ENCODE measurements around the gene FSCN2.

The FSCN2 gene

GRCh38 chr17:81573794-81574642 lies 45.8 kb downstream of the FSCN2 start:
- DNase-seq (ENCODE audit: low spot score), result no peak
- TF ChIP-seq CTCF (IDR thresholded peaks at IDR 0.05; ENCODE audit: borderline replicate concordance, control extremely low read depth, extremely low read depth, insufficient read depth, missing control alignments), result no peak
- in situ Hi-C loops (cut with MboI; ENCODE audit: low sequenced_read_pairs, unreplicated experiment), result no loop called here

- in situ Hi-C loops (cut with MboI; ENCODE audit: low sequenced_read_pairs, unreplicated experiment), result no loop called here
- DNase-seq (ENCODE audit: low spot score), result no peak
- TF ChIP-seq CTCF (IDR thresholded peaks at IDR 0.05; ENCODE audit: borderline replicate concordance, control extremely low read depth, extremely low read depth, insufficient read depth, missing control alignments), result no peak
Observed at GRCh38 chr17:81574643-81574956, 46.4 kb downstream of the FSCN2 start.

- no peak for DNase-seq (ENCODE audit: low spot score)
- no peak for TF ChIP-seq CTCF (IDR thresholded peaks at IDR 0.05; ENCODE audit: borderline replicate concordance, control extremely low read depth, extremely low read depth, insufficient read depth, missing control alignments)
- in situ Hi-C loops (cut with MboI; ENCODE audit: low sequenced_read_pairs, unreplicated experiment), result no loop called here
Observed at GRCh38 chr17:81575836-81576235, 47.7 kb downstream of the FSCN2 start.

- no peak for DNase-seq (ENCODE audit: low spot score)
- in situ Hi-C loops (cut with MboI; ENCODE audit: low sequenced_read_pairs, unreplicated experiment), result no loop called here
- no peak for TF ChIP-seq CTCF (IDR thresholded peaks at IDR 0.05; ENCODE audit: borderline replicate concordance, control extremely low read depth, extremely low read depth, insufficient read depth, missing control alignments)
Observed at GRCh38 chr17:81576621-81577277, 48.6 kb downstream of the FSCN2 start.

GRCh38 chr17:81577278-81578000 lies 49.3 kb downstream of the FSCN2 start:
- in situ Hi-C loops (cut with MboI; ENCODE audit: low sequenced_read_pairs, unreplicated experiment), result no loop called here
- DNase-seq (ENCODE audit: low spot score), result no peak
- no peak for TF ChIP-seq CTCF (IDR thresholded peaks at IDR 0.05; ENCODE audit: borderline replicate concordance, control extremely low read depth, extremely low read depth, insufficient read depth, missing control alignments)

GRCh38 chr17:81578038-81578441 lies 49.9 kb downstream of the FSCN2 start:
- TF ChIP-seq CTCF (IDR thresholded peaks at IDR 0.05; ENCODE audit: borderline replicate concordance, control extremely low read depth, extremely low read depth, insufficient read depth, missing control alignments), result no peak
- no peak for DNase-seq (ENCODE audit: low spot score)
- in situ Hi-C loops (cut with MboI; ENCODE audit: low sequenced_read_pairs, unreplicated experiment), result no loop called here
